Measurements from ENCODE around the gene MUSK. TPM values are rescaled to one million over a fixed set of nuclear protein-coding genes. Genes with fewer than 3 reads are reported as not detected.

MUSK gene
- polyA plus RNA-seq, 2 donors, result 0.14 to 0.20 TPM

DNA sequence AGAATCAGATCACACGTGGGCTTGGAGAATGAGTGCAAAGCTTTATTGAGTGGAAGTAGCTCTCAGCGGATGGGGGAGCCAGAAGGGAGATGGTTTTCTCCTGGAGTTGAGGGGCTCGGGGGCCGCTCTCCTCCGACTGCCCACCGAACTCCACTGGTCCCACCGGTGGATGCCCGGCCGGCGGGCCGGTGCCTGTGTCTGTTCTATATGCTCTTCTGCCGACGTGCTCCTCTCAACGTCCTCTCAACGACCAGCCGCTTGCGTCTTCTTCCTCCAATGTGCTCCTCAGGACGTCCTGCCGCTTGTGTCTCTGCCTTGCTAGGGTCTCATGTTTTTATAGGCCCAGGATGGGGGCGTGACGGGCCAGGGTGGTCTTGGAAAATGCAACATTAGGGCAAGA is 161.9 kb downstream of the MUSK start:
- Histone ChIP-seq H3K4me3 (ENCODE audit: low read depth in 1 of 2, low read length in 2 of 2) (no peak overlapping the region), H3K9me3 (ENCODE audit: control insufficient read depth in 2 of 2, insufficient read depth in 1 of 2, low read depth in 1 of 2, low read length in 1 of 2) (no peaks in the 10 kb centered on the region), H3K27me3 (ENCODE audit: control insufficient read depth in 1 of 2, insufficient read depth in 2 of 2, low read length in 2 of 2) (no peaks in the 10 kb centered on the region), H3K36me3 (ENCODE audit: control insufficient read depth in 2 of 2, insufficient read depth in 2 of 2, low read length in 1 of 2) (no peaks in the 10 kb centered on the region), H3K27ac (ENCODE audit: low read depth in 2 of 2, low read length in 1 of 2) (no peak overlapping the region), H3K4me1 (ENCODE audit: control insufficient read depth in 2 of 2, insufficient read depth in 2 of 2, low read length in 1 of 2) (no peaks in the 10 kb centered on the region)
- WGBS, 2 donors, result 96 to 98% methylated on average over 21 of the region's 21 CpGs

DNA sequence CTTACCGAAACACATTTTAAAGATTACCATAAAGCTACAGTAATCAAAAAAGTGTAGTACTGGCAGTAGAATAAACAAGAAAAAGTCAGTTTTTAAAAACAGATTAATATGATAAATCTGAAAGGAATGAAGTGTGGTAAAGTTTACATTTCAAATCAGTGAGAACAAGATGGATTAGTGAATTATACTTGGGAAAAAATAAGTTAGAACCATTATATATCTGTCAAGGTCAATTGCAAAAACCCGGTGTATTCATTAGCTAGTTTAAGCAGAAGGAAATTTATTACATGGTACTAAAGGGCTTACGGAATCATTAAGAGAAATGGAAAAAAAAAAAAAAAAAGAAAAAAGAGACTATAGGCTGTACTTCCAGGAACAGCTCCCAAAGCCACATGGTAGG is 164.3 kb downstream of the MUSK start:
- WGBS, 2 donors, result 46 to 61% methylated on average over 3 of the region's 3 CpGs
- Histone ChIP-seq H3K9me3 (ENCODE audit: control insufficient read depth in 2 of 2, insufficient read depth in 1 of 2, low read depth in 1 of 2, low read length in 1 of 2) (no peaks in the 10 kb centered on the region), H3K27me3 (ENCODE audit: control insufficient read depth in 1 of 2, insufficient read depth in 2 of 2, low read length in 2 of 2) (no peaks in the 10 kb centered on the region)

DNA sequence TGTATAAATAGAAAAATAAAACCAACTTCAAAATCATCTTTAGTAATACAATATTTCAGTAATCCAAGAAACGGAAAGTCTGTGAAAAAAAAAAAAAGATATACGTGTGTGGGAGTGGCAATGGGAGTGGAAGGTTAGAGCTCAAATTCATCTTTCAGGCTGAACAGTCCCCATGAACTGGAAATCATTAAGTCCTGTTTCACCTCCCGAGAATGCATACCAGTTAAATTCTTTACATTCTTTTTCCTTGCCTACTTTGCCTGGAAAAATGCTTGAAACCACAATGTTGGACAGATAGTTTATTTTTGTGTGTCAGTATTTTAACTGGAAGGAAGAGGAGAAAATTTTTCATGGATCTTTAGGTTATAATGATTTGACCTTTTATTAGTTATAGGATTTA is 166.8 kb downstream of the MUSK start:
- H3K4me3 ChIP-seq (ENCODE audit: low read depth in 1 of 2, low read length in 2 of 2), result no peak overlapping the region
- H3K27ac ChIP-seq (ENCODE audit: low read depth in 2 of 2, low read length in 1 of 2), result no peak overlapping the region
- 59 to 65% methylated on average over 3 of the region's 3 CpGs for WGBS, 2 donors
- H3K36me3 ChIP-seq (ENCODE audit: control insufficient read depth in 2 of 2, insufficient read depth in 2 of 2, low read length in 1 of 2), result no peaks in the 10 kb centered on the region
- no peaks in the 10 kb centered on the region for H3K27me3 ChIP-seq (ENCODE audit: control insufficient read depth in 1 of 2, insufficient read depth in 2 of 2, low read length in 2 of 2)
- no peaks in the 10 kb centered on the region for H3K9me3 ChIP-seq (ENCODE audit: control insufficient read depth in 2 of 2, insufficient read depth in 1 of 2, low read depth in 1 of 2, low read length in 1 of 2)
- no peaks in the 10 kb centered on the region for H3K4me1 ChIP-seq (ENCODE audit: control insufficient read depth in 2 of 2, insufficient read depth in 2 of 2, low read length in 1 of 2)

More for the DNA sequence above, 164.3 kb downstream of the MUSK start:
- Histone ChIP-seq H3K4me1 (ENCODE audit: control insufficient read depth in 2 of 2, insufficient read depth in 2 of 2, low read length in 1 of 2) (no peaks in the 10 kb centered on the region), H3K27ac (ENCODE audit: low read depth in 2 of 2, low read length in 1 of 2) (no peak overlapping the region), H3K36me3 (ENCODE audit: control insufficient read depth in 2 of 2, insufficient read depth in 2 of 2, low read length in 1 of 2) (no peaks in the 10 kb centered on the region), H3K4me3 (ENCODE audit: low read depth in 1 of 2, low read length in 2 of 2) (no peak overlapping the region)

DNA sequence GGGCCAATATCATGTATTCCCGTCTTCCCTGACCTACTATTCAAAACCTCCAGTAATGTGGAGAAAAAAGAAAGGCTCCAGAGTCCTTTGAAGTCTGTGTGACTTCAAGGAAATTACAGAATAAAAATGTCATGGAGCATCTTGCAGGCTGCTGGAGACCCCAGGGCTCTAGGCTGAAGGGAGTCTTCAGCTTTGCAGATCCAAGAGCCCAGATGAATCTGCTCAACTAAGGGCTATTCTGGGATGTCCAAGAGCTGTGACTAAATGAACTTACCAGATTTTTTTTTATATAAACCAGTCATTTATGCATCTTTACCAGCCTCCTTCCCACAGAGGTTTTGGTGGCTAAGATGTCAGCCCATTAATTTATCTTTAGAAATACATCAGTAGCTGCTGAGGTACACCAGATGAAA is 167.3 kb downstream of the MUSK start:
- Histone ChIP-seq H3K27ac (ENCODE audit: low read depth in 2 of 2, low read length in 1 of 2) (no peak overlapping the region), H3K4me1 (ENCODE audit: control insufficient read depth in 2 of 2, insufficient read depth in 2 of 2, low read length in 1 of 2) (no peaks in the 10 kb centered on the region), H3K9me3 (ENCODE audit: control insufficient read depth in 2 of 2, insufficient read depth in 1 of 2, low read depth in 1 of 2, low read length in 1 of 2) (no peaks in the 10 kb centered on the region), H3K36me3 (ENCODE audit: control insufficient read depth in 2 of 2, insufficient read depth in 2 of 2, low read length in 1 of 2) (no peaks in the 10 kb centered on the region), H3K27me3 (ENCODE audit: control insufficient read depth in 1 of 2, insufficient read depth in 2 of 2, low read length in 2 of 2) (no peaks in the 10 kb centered on the region), H3K4me3 (ENCODE audit: low read depth in 1 of 2, low read length in 2 of 2) (no peak overlapping the region)
- WGBS, 2 donors, result 84 to 87% methylated on average over 1 of the region's 1 CpG

DNA sequence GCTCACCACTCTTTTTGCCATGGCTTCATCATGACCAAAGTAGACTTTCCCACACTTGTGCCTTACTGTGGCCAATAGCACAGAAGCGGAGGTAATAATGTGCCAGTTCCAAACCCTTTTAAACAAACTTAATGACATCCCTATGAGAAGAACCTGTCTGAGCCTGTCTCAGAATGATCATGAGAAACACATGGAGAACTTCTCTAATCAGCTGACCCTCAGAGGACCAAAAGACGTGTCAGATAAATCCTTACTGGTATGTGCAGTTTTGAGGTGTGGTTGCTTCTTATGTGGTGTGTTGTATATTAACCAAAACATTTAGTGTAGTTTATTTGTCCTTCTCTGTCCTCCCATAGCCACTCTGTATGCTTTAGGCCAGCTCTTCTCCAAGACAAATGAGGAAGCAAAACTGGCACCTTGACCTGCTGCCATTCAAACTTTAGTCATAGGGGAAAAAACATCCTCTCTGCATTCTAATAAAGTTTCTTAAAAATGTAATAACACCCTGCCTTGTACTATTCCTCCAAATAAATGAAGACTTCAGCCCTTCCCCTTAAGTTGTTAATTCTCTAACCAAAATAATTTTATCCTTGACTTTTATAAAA is 168.9 kb downstream of the MUSK start:
- Histone ChIP-seq H3K36me3 (ENCODE audit: control insufficient read depth in 2 of 2, insufficient read depth in 2 of 2, low read length in 1 of 2) (no peaks in the 10 kb centered on the region), H3K4me1 (ENCODE audit: control insufficient read depth in 2 of 2, insufficient read depth in 2 of 2, low read length in 1 of 2) (no peaks in the 10 kb centered on the region), H3K9me3 (ENCODE audit: control insufficient read depth in 2 of 2, insufficient read depth in 1 of 2, low read depth in 1 of 2, low read length in 1 of 2) (no peaks in the 10 kb centered on the region), H3K27ac (ENCODE audit: low read depth in 2 of 2, low read length in 1 of 2) (no peak overlapping the region), H3K27me3 (ENCODE audit: control insufficient read depth in 1 of 2, insufficient read depth in 2 of 2, low read length in 2 of 2) (no peaks in the 10 kb centered on the region), H3K4me3 (ENCODE audit: low read depth in 1 of 2, low read length in 2 of 2) (no peak overlapping the region)
- 68 to 86% methylated on average over 2 of the region's 2 CpGs for WGBS, 2 donors

DNA sequence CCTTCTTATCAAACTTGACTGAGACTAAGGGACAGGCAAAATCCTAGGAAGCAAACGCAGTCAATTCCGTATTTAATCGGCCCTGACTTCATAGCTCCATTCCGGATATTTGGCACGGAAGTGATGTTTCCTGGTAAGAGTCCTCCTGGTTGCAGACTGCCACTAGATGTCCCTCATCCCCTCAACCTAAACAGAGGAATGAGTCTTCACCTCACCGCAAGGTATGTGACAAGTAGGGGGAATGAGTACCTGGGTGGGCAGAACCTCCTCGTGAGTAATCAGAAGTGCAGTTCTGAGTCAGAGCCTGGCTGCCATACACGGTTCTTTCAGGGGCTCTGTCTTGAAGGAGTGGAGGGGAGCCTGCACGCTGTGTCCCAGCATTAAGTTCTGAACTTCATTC is 173.6 kb downstream of the MUSK start:
- H3K36me3 ChIP-seq (ENCODE audit: control insufficient read depth in 2 of 2, insufficient read depth in 2 of 2, low read length in 1 of 2), result no peaks in the 10 kb centered on the region
- H3K4me1 ChIP-seq (ENCODE audit: control insufficient read depth in 2 of 2, insufficient read depth in 2 of 2, low read length in 1 of 2), result no peaks in the 10 kb centered on the region
- H3K4me3 ChIP-seq (ENCODE audit: low read depth in 1 of 2, low read length in 2 of 2), result no peak overlapping the region
- WGBS, 2 donors, result 73 to 83% methylated on average over 9 of the region's 9 CpGs
- no peak overlapping the region for H3K27ac ChIP-seq (ENCODE audit: low read depth in 2 of 2, low read length in 1 of 2)
- H3K9me3 ChIP-seq (ENCODE audit: control insufficient read depth in 2 of 2, insufficient read depth in 1 of 2, low read depth in 1 of 2, low read length in 1 of 2), result no peaks in the 10 kb centered on the region
- H3K27me3 ChIP-seq (ENCODE audit: control insufficient read depth in 1 of 2, insufficient read depth in 2 of 2, low read length in 2 of 2), result no peaks in the 10 kb centered on the region

DNA sequence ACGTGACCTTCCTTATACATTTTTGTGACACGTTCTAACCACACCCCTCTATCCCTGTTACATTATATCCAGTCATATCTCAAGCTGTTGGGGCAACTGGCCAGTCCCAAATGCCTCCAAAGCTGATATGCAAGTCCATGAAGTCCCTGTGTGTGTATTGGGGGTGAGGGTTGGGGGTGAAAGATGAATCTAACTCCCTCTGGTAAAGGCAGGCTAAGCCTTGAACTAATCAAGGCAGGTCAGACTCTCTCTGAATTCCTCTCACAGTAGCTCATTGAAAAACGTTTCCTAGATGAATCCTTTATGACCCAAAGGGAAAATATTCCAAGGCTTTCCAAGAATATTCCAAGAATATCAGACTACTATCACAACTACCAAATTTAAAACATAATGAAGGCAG is 174.4 kb downstream of the MUSK start:
- Histone ChIP-seq H3K4me3 (ENCODE audit: low read depth in 1 of 2, low read length in 2 of 2) (no peak overlapping the region), H3K9me3 (ENCODE audit: control insufficient read depth in 2 of 2, insufficient read depth in 1 of 2, low read depth in 1 of 2, low read length in 1 of 2) (no peaks in the 10 kb centered on the region), H3K36me3 (ENCODE audit: control insufficient read depth in 2 of 2, insufficient read depth in 2 of 2, low read length in 1 of 2) (no peaks in the 10 kb centered on the region), H3K27ac (ENCODE audit: low read depth in 2 of 2, low read length in 1 of 2) (no peak overlapping the region), H3K4me1 (ENCODE audit: control insufficient read depth in 2 of 2, insufficient read depth in 2 of 2, low read length in 1 of 2) (no peaks in the 10 kb centered on the region), H3K27me3 (ENCODE audit: control insufficient read depth in 1 of 2, insufficient read depth in 2 of 2, low read length in 2 of 2) (no peaks in the 10 kb centered on the region)
- WGBS, 2 donors, result 40 to 48% methylated on average over 3 of the region's 3 CpGs

DNA sequence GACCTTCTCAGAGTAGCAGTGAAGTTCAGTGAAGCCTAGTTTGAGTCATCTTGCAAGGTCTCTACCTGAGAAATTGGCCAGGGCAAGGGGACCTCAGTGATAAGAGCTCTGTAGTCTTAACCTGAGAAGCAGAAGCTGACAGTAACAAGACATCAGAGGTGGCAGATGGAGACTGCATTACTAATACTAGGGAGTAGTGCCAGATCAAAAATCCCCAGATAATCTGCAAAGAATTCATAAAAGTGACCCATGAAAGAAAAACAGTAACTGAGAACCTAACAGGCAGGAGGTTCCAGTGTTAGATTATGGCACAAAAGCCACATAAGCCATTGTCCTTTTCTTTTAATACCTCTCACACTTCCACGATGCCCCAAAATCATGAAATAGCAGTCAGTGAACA is 175.5 kb downstream of the MUSK start:
- 61 to 74% methylated on average over 1 of the region's 1 CpG for WGBS, 2 donors

DNA sequence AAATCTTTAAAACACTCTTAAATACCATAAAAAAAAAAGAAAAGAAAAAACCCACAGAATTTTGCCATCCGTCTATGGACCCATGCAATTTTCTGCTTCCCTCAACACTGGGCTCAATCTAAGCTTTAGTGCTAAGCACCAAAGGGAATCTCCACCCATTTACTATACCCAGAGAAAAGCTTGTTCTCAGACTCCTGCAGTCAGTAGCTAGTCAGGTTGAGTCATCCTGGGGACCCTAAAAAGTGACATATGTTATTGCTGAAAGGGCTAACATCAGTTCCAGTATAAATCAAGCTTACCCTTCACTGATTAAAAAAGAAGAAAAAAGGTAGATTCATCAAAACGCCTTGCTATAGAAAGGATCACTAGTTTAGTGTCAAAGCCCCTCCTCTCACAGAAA is 177.6 kb downstream of the MUSK start:
- no peak overlapping the region for H3K4me3 ChIP-seq (ENCODE audit: low read depth in 1 of 2, low read length in 2 of 2)
- no peaks in the 10 kb centered on the region for H3K4me1 ChIP-seq (ENCODE audit: control insufficient read depth in 2 of 2, insufficient read depth in 2 of 2, low read length in 1 of 2)
- H3K36me3 ChIP-seq (ENCODE audit: control insufficient read depth in 2 of 2, insufficient read depth in 2 of 2, low read length in 1 of 2), result no peaks in the 10 kb centered on the region
- H3K27me3 ChIP-seq (ENCODE audit: control insufficient read depth in 1 of 2, insufficient read depth in 2 of 2, low read length in 2 of 2), result no peaks in the 10 kb centered on the region
- H3K9me3 ChIP-seq (ENCODE audit: control insufficient read depth in 2 of 2, insufficient read depth in 1 of 2, low read depth in 1 of 2, low read length in 1 of 2), result no peaks in the 10 kb centered on the region
- no peak overlapping the region for H3K27ac ChIP-seq (ENCODE audit: low read depth in 2 of 2, low read length in 1 of 2)
- WGBS, 2 donors, result 83 to 88% methylated on average over 2 of the region's 2 CpGs

More for the DNA sequence above, 175.5 kb downstream of the MUSK start:
- H3K9me3 ChIP-seq (ENCODE audit: control insufficient read depth in 2 of 2, insufficient read depth in 1 of 2, low read depth in 1 of 2, low read length in 1 of 2), result no peaks in the 10 kb centered on the region
- H3K4me1 ChIP-seq (ENCODE audit: control insufficient read depth in 2 of 2, insufficient read depth in 2 of 2, low read length in 1 of 2), result no peaks in the 10 kb centered on the region
- no peak overlapping the region for H3K27ac ChIP-seq (ENCODE audit: low read depth in 2 of 2, low read length in 1 of 2)
- no peaks in the 10 kb centered on the region for H3K27me3 ChIP-seq (ENCODE audit: control insufficient read depth in 1 of 2, insufficient read depth in 2 of 2, low read length in 2 of 2)
- no peaks in the 10 kb centered on the region for H3K36me3 ChIP-seq (ENCODE audit: control insufficient read depth in 2 of 2, insufficient read depth in 2 of 2, low read length in 1 of 2)
- H3K4me3 ChIP-seq (ENCODE audit: low read depth in 1 of 2, low read length in 2 of 2), result no peak overlapping the region

DNA sequence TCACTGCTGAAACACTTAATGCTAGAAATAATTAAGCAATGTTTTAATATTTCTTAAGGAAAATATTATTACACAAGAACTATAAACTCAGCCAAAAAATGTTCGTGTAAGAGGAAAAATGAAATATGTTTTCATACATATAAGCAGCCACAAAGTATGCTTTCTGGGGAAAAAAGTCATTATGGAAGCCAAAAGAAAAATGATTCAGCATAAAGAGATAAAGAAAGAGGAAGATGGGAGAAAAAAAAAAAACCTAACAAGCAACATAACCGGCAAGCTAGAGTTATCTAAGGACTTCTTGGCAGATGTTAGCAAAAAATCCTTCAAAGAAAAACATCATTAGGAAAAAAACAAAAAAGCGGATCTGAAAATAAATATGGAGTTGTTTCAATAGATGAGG is 179.1 kb downstream of the MUSK start:
- H3K4me3 ChIP-seq (ENCODE audit: low read depth in 1 of 2, low read length in 2 of 2), result no peak overlapping the region
- H3K27me3 ChIP-seq (ENCODE audit: control insufficient read depth in 1 of 2, insufficient read depth in 2 of 2, low read length in 2 of 2), result no peaks in the 10 kb centered on the region
- H3K4me1 ChIP-seq (ENCODE audit: control insufficient read depth in 2 of 2, insufficient read depth in 2 of 2, low read length in 1 of 2), result no peaks in the 10 kb centered on the region
- no peaks in the 10 kb centered on the region for H3K9me3 ChIP-seq (ENCODE audit: control insufficient read depth in 2 of 2, insufficient read depth in 1 of 2, low read depth in 1 of 2, low read length in 1 of 2)
- no peak overlapping the region for H3K27ac ChIP-seq (ENCODE audit: low read depth in 2 of 2, low read length in 1 of 2)
- no peaks in the 10 kb centered on the region for H3K36me3 ChIP-seq (ENCODE audit: control insufficient read depth in 2 of 2, insufficient read depth in 2 of 2, low read length in 1 of 2)
- 26 to 34% methylated on average over 3 of the region's 3 CpGs for WGBS, 2 donors
